ENCODE results near the gene FH. TPM values are rescaled to one million over a fixed set of nuclear protein-coding genes. Genes with fewer than 3 reads are reported as not detected.

FH gene
- total RNA-seq, 1 experiment from 2014 or later: 87.9 TPM

GRCh38 chr1:241460098-241460873 lies 59.3 kb downstream of the FH start:
- Histone ChIP-seq H3K27ac (no peak overlapping the region), H3K36me3 (no peaks in the 10 kb centered on the region), H3K27me3 (replicated peaks) (no peaks in the 10 kb centered on the region), H3K4me3 (no peak overlapping the region), H3K4me1 (replicated peaks) (peaks cover 4% of the 10 kb centered on the region; the same call in 1 of the 2 replicates), H3K9me3 (replicated peaks) (no peaks in the 10 kb centered on the region)
- DNase-seq (ENCODE audit: low read depth in 1 of 2, low spot score in 2 of 2): no peak

DNA sequence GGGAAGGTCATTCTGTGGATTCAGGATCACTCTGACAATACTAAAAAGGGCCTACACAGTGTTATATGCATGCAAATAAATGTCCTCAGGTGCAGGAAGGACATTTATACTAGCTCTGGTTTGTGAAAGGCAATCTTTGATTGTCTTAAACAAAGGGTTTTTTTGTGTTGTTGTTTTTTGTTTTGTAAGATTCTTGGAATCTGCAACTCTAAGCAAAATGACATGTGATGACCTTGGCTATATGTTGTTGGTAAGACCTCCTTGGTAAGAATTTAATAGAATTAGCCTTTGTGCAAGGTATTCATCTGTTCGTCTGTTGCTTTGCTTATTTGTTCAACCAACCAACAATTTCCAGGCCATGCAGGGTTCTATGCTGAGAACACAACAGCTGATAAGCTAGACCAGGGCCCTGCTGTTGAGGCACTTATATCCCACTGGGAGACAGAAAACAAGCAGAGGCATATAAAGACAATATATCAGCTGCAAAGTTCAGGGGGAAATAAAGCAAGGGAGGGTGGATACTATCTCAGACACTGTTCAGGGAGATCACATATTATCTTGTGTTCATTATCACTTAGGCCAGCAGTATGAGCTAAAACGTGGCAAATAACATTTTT lies 60.3 kb downstream of the FH start:
- no peaks in the 10 kb centered on the region for H3K27me3 ChIP-seq (replicated peaks)
- H3K4me3 ChIP-seq: no peak overlapping the region
- no peaks in the 10 kb centered on the region for H3K9me3 ChIP-seq (replicated peaks)
- H3K27ac ChIP-seq: no peak overlapping the region
- no peaks in the 10 kb centered on the region for H3K36me3 ChIP-seq
- peaks cover 4% of the 10 kb centered on the region; the same call in 1 of the 2 replicates for H3K4me1 ChIP-seq (replicated peaks)
- no peak for DNase-seq (ENCODE audit: low read depth in 1 of 2, low spot score in 2 of 2)

GRCh38 chr1:241457421-241457820 lies 62.1 kb downstream of the FH start:
- Histone ChIP-seq H3K4me1 (replicated peaks) (peaks cover 4% of the 10 kb centered on the region; the same call in 1 of the 2 replicates), H3K27ac (no peak overlapping the region), H3K9me3 (replicated peaks) (no peaks in the 10 kb centered on the region), H3K27me3 (replicated peaks) (no peaks in the 10 kb centered on the region), H3K36me3 (no peaks in the 10 kb centered on the region), H3K4me3 (no peak overlapping the region)
- no peak for DNase-seq (ENCODE audit: low read depth in 1 of 2, low spot score in 2 of 2)

DNA sequence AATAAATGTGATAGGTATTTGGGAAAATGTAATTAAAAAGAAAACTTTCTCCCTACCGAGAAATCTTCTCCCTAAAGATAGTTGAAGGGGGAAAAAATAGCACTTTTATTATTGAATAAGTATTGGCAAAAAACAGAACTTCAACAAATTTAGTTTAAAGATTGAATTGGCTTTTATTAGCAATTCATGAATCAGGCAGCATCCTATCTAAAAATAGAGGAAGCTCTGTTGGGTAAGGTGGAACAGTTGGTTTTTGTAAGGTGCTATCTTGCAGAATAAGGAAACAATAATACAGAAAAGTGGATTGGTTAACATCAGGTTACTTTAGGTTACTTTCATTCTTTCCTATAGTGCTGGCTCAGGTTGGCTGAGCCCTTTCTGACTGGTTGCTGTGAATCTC lies 62.8 kb downstream of the FH start:
- Histone ChIP-seq H3K4me1 (replicated peaks) (peaks cover 4% of the 10 kb centered on the region; the same call in 1 of the 2 replicates), H3K36me3 (no peaks in the 10 kb centered on the region), H3K27ac (no peak overlapping the region), H3K27me3 (replicated peaks) (no peaks in the 10 kb centered on the region), H3K9me3 (replicated peaks) (no peaks in the 10 kb centered on the region), H3K4me3 (no peak overlapping the region)
- DNase-seq (ENCODE audit: low read depth in 1 of 2, low spot score in 2 of 2): no peak

GRCh38 chr1:241453732-241454131 lies 65.8 kb downstream of the FH start:
- no peaks in the 10 kb centered on the region for H3K27me3 ChIP-seq (replicated peaks)
- no peaks in the 10 kb centered on the region for H3K4me1 ChIP-seq (replicated peaks)
- H3K4me3 ChIP-seq: no peak overlapping the region
- H3K9me3 ChIP-seq (replicated peaks): no peaks in the 10 kb centered on the region
- H3K27ac ChIP-seq: no peak overlapping the region
- DNase-seq (ENCODE audit: low read depth in 1 of 2, low spot score in 2 of 2): no peak
- no peaks in the 10 kb centered on the region for H3K36me3 ChIP-seq

DNA sequence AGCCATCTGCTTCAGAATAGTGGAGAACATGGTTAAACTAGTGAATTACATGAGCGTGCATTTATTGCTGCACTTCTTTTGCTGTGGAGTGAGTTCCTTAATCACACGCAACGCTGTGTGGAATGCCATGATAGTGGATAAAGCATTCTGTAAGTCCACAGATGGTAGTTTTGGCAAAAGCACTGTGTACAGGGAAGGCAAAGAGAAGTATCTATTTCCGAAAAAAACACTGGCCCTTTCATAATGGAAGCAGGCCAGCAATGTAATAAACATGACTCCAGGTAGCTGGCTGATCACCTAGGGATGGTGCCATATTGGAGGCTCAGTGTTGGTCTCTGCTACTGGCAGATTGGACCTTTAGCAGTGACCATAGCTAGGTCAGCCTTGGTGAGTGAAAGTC lies 67.6 kb downstream of the FH start:
- no peaks in the 10 kb centered on the region for H3K9me3 ChIP-seq (replicated peaks)
- no peak for DNase-seq (ENCODE audit: low read depth in 1 of 2, low spot score in 2 of 2)

More for the DNA sequence above, 67.6 kb downstream of the FH start:
- Histone ChIP-seq H3K4me3 (no peak overlapping the region), H3K36me3 (no peaks in the 10 kb centered on the region), H3K27me3 (replicated peaks) (no peaks in the 10 kb centered on the region), H3K27ac (no peak overlapping the region), H3K4me1 (replicated peaks) (no peaks in the 10 kb centered on the region)

Other genes with a start within 250 kb of the FH start
- gene RGS7, start 162.6 kb downstream of the FH start, total RNA-seq (2014; rRNA removed; shearing (Covaris generic)): 0.37 TPM in 1 of 2 replicates, not detected in the other
- 0.08 TPM in 1 of 2 replicates, not detected in the other for gene KMO, start 12.6 kb upstream of the FH start, total RNA-seq (2014; rRNA removed; shearing (Covaris generic))
- gene CHML, start 120.6 kb upstream of the FH start, total RNA-seq (2014; rRNA removed; shearing (Covaris generic)): 22.0 and 39.7 TPM in 2 replicates
- gene OPN3, start 120.6 kb upstream of the FH start, total RNA-seq (2014; rRNA removed; shearing (Covaris generic)): 60.6 and 89.4 TPM in 2 replicates
- gene WDR64, start 132.5 kb upstream of the FH start, total RNA-seq (2014; rRNA removed; shearing (Covaris generic)): 0.24 TPM in 1 of 2 replicates, not detected in the other